ENCODE results near the gene SLC25A42. TPM values are rescaled to one million over a fixed set of nuclear protein-coding genes. Genes with fewer than 3 reads are reported as not detected.
A peak's percentile ranks its signal among the peaks of the same experiment; 100 is the strongest.

Gene SLC25A42
- total RNA-seq, 1 experiment from 2014 or later = 8.1 TPM

- DNase-seq (ENCODE audit: low spot score) (no peak), ATAC-seq (no peak)
- no peaks in the 10 kb centered on the region for H3K36me3 Mint-ChIP-seq
- no peaks in the 10 kb centered on the region for H3K9me3 Mint-ChIP-seq
- TF ChIP-seq GABPB1 (CRISPR knock-in tag; IDR thresholded peaks at IDR 0.05) = peak; percentile 90
- no peak for TF ChIP-seq STAT6 (CRISPR knock-in tag; conservative IDR thresholded peaks at IDR 0.05; ENCODE audit: low read depth)
- TF ChIP-seq USF1 (CRISPR knock-in tag; IDR thresholded peaks at IDR 0.05) = no peak
- TF ChIP-seq CDX4 (CRISPR knock-in tag; IDR thresholded peaks at IDR 0.05; ENCODE audit: borderline replicate concordance) = no peak
- TF ChIP-seq AR (CRISPR knock-in tag; IDR thresholded peaks at IDR 0.05) = no peak
- no peak for TF ChIP-seq ZNF219 (CRISPR knock-in tag; IDR thresholded peaks at IDR 0.05; ENCODE audit: borderline replicate concordance)
- no peaks in the 10 kb centered on the region for H3K4me1 Mint-ChIP-seq
- no peak overlapping the region for H3K4me3 Mint-ChIP-seq
- peaks cover 23% of the 10 kb centered on the region for H3K27me3 Mint-ChIP-seq (ENCODE audit: low read depth)
- CTCF ChIA-PET = interaction anchor here (0.6 to 0.8 kb wide), 3 partner anchors 9 to 11 kb away, joined by 3 to 4 read pairs (median 3); no protein-coding TSS in a partner anchor
- no peak overlapping the region for H3K27ac Mint-ChIP-seq
- POLR2A ChIA-PET = interaction anchor here (0.5 kb wide), 1 partner anchor 105 kb away, joined by 3 read pairs; no protein-coding TSS in a partner anchor
These were observed 33.1 kb downstream of the SLC25A42 start for GRCh38 chr19:19096641-19097627.

GRCh38 chr19:19098084-19098702 is 34.4 kb downstream of the SLC25A42 start:
- H3K27ac Mint-ChIP-seq = 0 out of 2 replicates have a peak overlapping the region, but pooled peaks have one; percentile 49
- no peak overlapping the region for H3K4me3 Mint-ChIP-seq
- H3K27me3 Mint-ChIP-seq (ENCODE audit: low read depth) = peaks cover 19% of the 10 kb centered on the region
- no peaks in the 10 kb centered on the region for H3K9me3 Mint-ChIP-seq
- H3K4me1 Mint-ChIP-seq = no peaks in the 10 kb centered on the region
- H3K36me3 Mint-ChIP-seq = no peaks in the 10 kb centered on the region
- ATAC-seq (no peak), DNase-seq (ENCODE audit: low spot score) (no peak)
- ChIA-PET CTCF (interaction anchor here (0.6 to 2.2 kb wide), 4 partner anchors 9 to 25 kb away, joined by 3 to 13 read pairs (median 4); no protein-coding TSS in a partner anchor), POLR2A (interaction anchor here (0.5 kb wide), 1 partner anchor 106 kb away, joined by 3 read pairs; no protein-coding TSS in a partner anchor)
- TF ChIP-seq CTCF (IDR thresholded peaks at IDR 0.05) (no peak), TEAD1 (CRISPR knock-in tag; IDR thresholded peaks at IDR 0.05) (no peak), ZNF281 (CRISPR knock-in tag; IDR thresholded peaks at IDR 0.05) (no peak), SMAD3 (CRISPR knock-in tag; IDR thresholded peaks at IDR 0.05; ENCODE audit: borderline replicate concordance) (no peak), FOXJ3 (CRISPR knock-in tag; IDR thresholded peaks at IDR 0.05; ENCODE audit: borderline replicate concordance) (no peak), USF2 (CRISPR knock-in tag; IDR thresholded peaks at IDR 0.05) (no peak), ATF2 (CRISPR knock-in tag; IDR thresholded peaks at IDR 0.05; ENCODE audit: borderline replicate concordance, low read depth) (no peak), ATF3 (CRISPR knock-in tag; conservative IDR thresholded peaks at IDR 0.05) (no peak), KAT7 (CRISPR knock-in tag; IDR thresholded peaks at IDR 0.05; ENCODE audit: borderline replicate concordance) (no peak), RELA (CRISPR knock-in tag; IDR thresholded peaks at IDR 0.05; ENCODE audit: borderline replicate concordance) (no peak)
